ENCODE data around the gene DARS2. TPM values are rescaled to one million over a fixed set of nuclear protein-coding genes. Genes with fewer than 3 reads are reported as not detected.

Gene DARS2
- total RNA-seq, 1 donor from 2014 or later = 14.6 TPM

- DNase-seq = no peak
- Histone ChIP-seq H3K4me3 (no peak overlapping the region), H3K9me3 (no peaks in the 10 kb centered on the region), H3K4me1 (peaks cover 3% of the 10 kb centered on the region), H3K27ac (no peak overlapping the region), H3K36me3 (peaks cover 21% of the 10 kb centered on the region), H3K27me3 (no peaks in the 10 kb centered on the region)
- intact Hi-C loops (cut with DNase I) = no loop called here
- ATAC-seq = no peak
- TF ChIP-seq CTCF (IDR thresholded peaks at IDR 0.05) = no peak
Observed at GRCh38 chr1:173827611-173828010, 3.1 kb downstream of the DARS2 start.

- ATAC-seq (no peak), DNase-seq (no peak)
- intact Hi-C loops (cut with DNase I) = no loop called here
- Histone ChIP-seq H3K4me1 (no peaks in the 10 kb centered on the region), H3K9me3 (no peaks in the 10 kb centered on the region), H3K27ac (no peak overlapping the region), H3K4me3 (no peak overlapping the region), H3K27me3 (no peaks in the 10 kb centered on the region), H3K36me3 (peaks cover 65% of the 10 kb centered on the region)
- no peak for TF ChIP-seq CTCF (IDR thresholded peaks at IDR 0.05)
Observed at GRCh38 chr1:173832748-173833147, 8.3 kb downstream of the DARS2 start.

DNA sequence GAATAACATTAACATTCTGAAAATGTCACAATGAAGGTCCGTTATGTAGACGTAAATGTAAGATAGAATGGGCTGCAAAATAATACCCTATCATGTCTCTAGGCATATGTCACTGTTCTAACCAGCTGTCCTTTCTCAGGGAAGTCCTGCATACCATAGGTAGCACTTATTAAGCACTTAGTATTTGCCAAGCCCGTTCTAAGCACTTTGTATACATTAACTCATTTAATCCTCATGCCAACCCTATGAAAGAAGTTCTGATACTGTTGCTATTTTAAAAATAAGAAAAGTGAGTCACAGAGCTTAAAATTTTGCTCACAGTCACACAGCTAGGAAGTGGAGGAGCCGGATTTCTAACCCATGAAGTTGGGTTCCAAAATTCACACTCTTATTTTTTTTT, 27.6 kb downstream of the DARS2 start:
- Histone ChIP-seq H3K27me3 (no peaks in the 10 kb centered on the region), H3K36me3 (peaks cover 37% of the 10 kb centered on the region), H3K4me1 (peaks cover 11% of the 10 kb centered on the region), H3K4me3 (no peak overlapping the region), H3K9me3 (no peaks in the 10 kb centered on the region), H3K27ac (no peak overlapping the region)
- DNase-seq = no peak
- no peak for ATAC-seq
- TF ChIP-seq CTCF (IDR thresholded peaks at IDR 0.05) = no peak
- intact Hi-C loops (cut with DNase I) = no loop called here

- Histone ChIP-seq H3K36me3 (peaks cover 47% of the 10 kb centered on the region), H3K27ac (peak overlapping the region; percentile 26), H3K4me1 (peaks cover 11% of the 10 kb centered on the region), H3K9me3 (no peaks in the 10 kb centered on the region), H3K4me3 (no peak overlapping the region), H3K27me3 (no peaks in the 10 kb centered on the region)
- intact Hi-C loops (cut with DNase I) = no loop called here
- DNase-seq (no peak), ATAC-seq (peak; percentile 80)
- TF ChIP-seq CTCF (IDR thresholded peaks at IDR 0.05) = no peak
Observed at GRCh38 chr1:173853074-173853473, 28.6 kb downstream of the DARS2 start.

DNA sequence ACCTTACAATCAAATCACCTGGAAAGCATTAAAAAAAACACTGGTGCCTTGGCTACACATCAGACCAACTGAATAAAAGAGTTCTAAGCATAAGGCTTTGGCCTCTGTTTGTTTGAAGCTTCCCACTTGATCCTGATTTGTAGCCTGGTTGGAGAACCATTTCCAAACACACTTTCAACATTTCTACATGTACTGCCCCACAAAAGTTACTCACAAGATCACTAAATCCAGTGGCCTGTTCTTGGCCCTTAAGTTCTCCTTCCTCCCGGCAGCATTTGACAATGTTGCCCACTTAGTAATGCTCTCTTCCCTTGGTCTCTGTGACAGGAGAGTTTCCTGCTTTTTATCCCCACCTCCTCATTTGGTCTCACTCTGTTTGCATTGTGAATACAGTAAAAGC, 31.5 kb downstream of the DARS2 start:
- no peak overlapping the region for H3K4me3 ChIP-seq
- no peak for DNase-seq
- no peaks in the 10 kb centered on the region for H3K27me3 ChIP-seq
- ATAC-seq = no peak
- no peak for TF ChIP-seq CTCF (IDR thresholded peaks at IDR 0.05)
- H3K9me3 ChIP-seq = no peaks in the 10 kb centered on the region
- peaks cover 11% of the 10 kb centered on the region for H3K4me1 ChIP-seq
- H3K36me3 ChIP-seq = peaks cover 61% of the 10 kb centered on the region
- H3K27ac ChIP-seq = no peak overlapping the region
- intact Hi-C loops (cut with DNase I) = no loop called here

DNA sequence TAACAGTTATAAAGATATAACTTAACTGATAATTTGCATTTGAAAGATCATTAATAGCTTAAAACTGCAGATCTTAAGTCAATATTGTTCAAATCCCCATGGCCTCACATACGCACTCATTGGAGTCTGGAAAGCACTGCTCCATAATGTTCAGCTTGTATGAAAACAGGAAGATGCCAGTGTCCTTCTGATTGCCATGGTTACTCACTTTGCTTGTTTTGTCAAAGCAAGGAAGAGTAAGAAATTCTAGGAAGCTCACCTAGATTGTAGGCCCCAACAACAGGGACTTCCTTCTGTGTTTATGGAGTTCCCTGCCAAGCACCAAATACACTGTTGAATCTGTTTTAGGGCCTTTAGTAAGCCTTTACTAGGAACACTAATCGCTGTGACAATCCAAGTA, 32.4 kb downstream of the DARS2 start:
- Histone ChIP-seq H3K36me3 (peaks cover 59% of the 10 kb centered on the region), H3K27me3 (no peaks in the 10 kb centered on the region), H3K9me3 (no peaks in the 10 kb centered on the region), H3K4me3 (no peak overlapping the region), H3K4me1 (peaks cover 11% of the 10 kb centered on the region), H3K27ac (no peak overlapping the region)
- intact Hi-C loops (cut with DNase I) = no loop called here
- ATAC-seq (no peak), DNase-seq (no peak)
- no peak for TF ChIP-seq CTCF (IDR thresholded peaks at IDR 0.05)

Measured in upper lobe of right lung (tissue), 1 donor.